ENCODE measurements around the gene LRRC45. TPM values are rescaled to one million over a fixed set of nuclear protein-coding genes. Genes with fewer than 3 reads are reported as not detected.

LRRC45 gene
- polyA plus RNA-seq, 1 experiment, result 3.4 TPM

DNA sequence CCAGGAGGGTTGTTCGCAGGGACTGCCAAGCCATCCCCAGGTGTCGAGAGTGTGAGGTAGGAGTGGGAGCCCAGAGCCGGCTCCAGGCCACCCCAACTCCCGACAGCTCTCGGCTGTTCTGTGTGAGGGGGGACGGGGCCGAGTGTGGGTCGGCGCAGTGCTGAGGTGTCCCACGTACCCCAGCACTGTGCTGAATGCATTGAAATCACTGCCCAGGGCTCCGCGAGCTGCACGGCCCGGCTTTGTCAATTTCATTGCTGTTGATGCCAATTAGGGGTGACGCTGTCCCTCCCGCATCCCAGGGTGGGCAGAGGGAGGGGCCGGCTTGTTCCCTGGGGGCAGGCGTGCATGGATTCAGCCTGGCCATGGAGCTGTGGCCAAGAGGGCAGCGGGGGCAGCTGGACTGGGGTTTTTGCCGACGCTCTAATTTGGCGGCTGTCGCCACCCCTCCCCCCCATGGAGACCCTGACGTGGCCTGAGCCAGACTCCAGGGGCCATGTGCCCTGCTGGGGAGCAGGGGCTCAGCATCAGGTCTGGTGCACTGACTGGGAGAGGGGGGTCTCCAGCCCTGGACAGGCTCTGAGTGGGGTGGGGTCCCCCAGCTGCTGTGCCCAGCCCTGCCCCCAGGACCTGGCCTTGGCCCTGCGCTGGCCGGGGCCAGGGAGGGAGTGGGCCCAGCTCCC is 14.7 kb upstream of the LRRC45 start:
- Histone ChIP-seq H3K27me3 (ENCODE audit: control insufficient read depth, insufficient read depth, low read length) (no peaks in the 10 kb centered on the region), H3K27ac (ENCODE audit: low read depth, low read length) (no peak overlapping the region), H3K9me3 (ENCODE audit: control insufficient read depth, insufficient read depth, low read length) (no peaks in the 10 kb centered on the region; the same call in 1 of the 2 replicates), H3K4me3 (ENCODE audit: low read depth, low read length) (no peak overlapping the region)
- ChIA-PET CTCF (interaction anchor here (1.1 kb wide), 1 partner anchor 11 kb away, joined by 5 read pairs; no protein-coding TSS in a partner anchor), POLR2A (no interaction called here)
- DNase-seq (ENCODE audit: low read depth, low spot score), result no peak
- TF ChIP-seq, protein P1, sequence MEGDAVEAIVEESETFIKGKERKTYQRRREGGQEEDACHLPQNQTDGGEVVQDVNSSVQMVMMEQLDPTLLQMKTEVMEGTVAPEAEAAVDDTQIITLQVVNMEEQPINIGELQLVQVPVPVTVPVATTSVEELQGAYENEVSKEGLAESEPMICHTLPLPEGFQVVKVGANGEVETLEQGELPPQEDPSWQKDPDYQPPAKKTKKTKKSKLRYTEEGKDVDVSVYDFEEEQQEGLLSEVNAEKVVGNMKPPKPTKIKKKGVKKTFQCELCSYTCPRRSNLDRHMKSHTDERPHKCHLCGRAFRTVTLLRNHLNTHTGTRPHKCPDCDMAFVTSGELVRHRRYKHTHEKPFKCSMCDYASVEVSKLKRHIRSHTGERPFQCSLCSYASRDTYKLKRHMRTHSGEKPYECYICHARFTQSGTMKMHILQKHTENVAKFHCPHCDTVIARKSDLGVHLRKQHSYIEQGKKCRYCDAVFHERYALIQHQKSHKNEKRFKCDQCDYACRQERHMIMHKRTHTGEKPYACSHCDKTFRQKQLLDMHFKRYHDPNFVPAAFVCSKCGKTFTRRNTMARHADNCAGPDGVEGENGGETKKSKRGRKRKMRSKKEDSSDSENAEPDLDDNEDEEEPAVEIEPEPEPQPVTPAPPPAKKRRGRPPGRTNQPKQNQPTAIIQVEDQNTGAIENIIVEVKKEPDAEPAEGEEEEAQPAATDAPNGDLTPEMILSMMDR (IDR thresholded peaks at IDR 0.05; ENCODE audit: low read depth, low read length), result no peak

GRCh38 chr17:82008941-82009405 is 14.1 kb upstream of the LRRC45 start:
- ChIA-PET CTCF (interaction anchor here (1.1 to 1.7 kb wide), 2 partner anchors 11 to 50 kb away, joined by 5 to 8 read pairs; no protein-coding TSS in a partner anchor), POLR2A (no interaction called here)
- no peaks in the 10 kb centered on the region for H3K27me3 ChIP-seq (ENCODE audit: control insufficient read depth, insufficient read depth, low read length)
- TF ChIP-seq, protein P1 (IDR thresholded peaks at IDR 0.05; ENCODE audit: low read depth, low read length), result no peak
- H3K4me3 ChIP-seq (ENCODE audit: low read depth, low read length), result no peak overlapping the region
- DNase-seq (ENCODE audit: low read depth, low spot score), result no peak
- H3K9me3 ChIP-seq (ENCODE audit: control insufficient read depth, insufficient read depth, low read length), result no peaks in the 10 kb centered on the region; the same call in 1 of the 2 replicates
- no peak overlapping the region for H3K27ac ChIP-seq (ENCODE audit: low read depth, low read length)

GRCh38 chr17:82009413-82009812 is 13.7 kb upstream of the LRRC45 start:
- DNase-seq (ENCODE audit: low read depth, low spot score), result no peak
- TF ChIP-seq, protein P1 (IDR thresholded peaks at IDR 0.05; ENCODE audit: low read depth, low read length), result no peak
- no peak overlapping the region for H3K4me3 ChIP-seq (ENCODE audit: low read depth, low read length)
- H3K27ac ChIP-seq (ENCODE audit: low read depth, low read length), result no peak overlapping the region
- POLR2A ChIA-PET, result no interaction called here
- H3K9me3 ChIP-seq (ENCODE audit: control insufficient read depth, insufficient read depth, low read length), result no peaks in the 10 kb centered on the region; the same call in 1 of the 2 replicates
- H3K27me3 ChIP-seq (ENCODE audit: control insufficient read depth, insufficient read depth, low read length), result no peaks in the 10 kb centered on the region
- CTCF ChIA-PET, result interaction anchor here (1.7 kb wide), 1 partner anchor 50 kb away, joined by 8 read pairs; no protein-coding TSS in a partner anchor

GRCh38 chr17:82010575-82011525 is 12.3 kb upstream of the LRRC45 start:
- ChIA-PET CTCF (interaction anchor here (0.6 to 1.7 kb wide), 3 partner anchors 46 to 51 kb away, joined by 3 to 8 read pairs (median 5); partner anchors contain the start of gene NOTUM), POLR2A (no interaction called here)
- no peak for DNase-seq (ENCODE audit: low read depth, low spot score)
- Histone ChIP-seq H3K4me3 (ENCODE audit: low read depth, low read length) (no peak overlapping the region), H3K27me3 (ENCODE audit: control insufficient read depth, insufficient read depth, low read length) (no peaks in the 10 kb centered on the region), H3K27ac (ENCODE audit: low read depth, low read length) (no peak overlapping the region), H3K9me3 (ENCODE audit: control insufficient read depth, insufficient read depth, low read length) (no peaks in the 10 kb centered on the region; the same call in 1 of the 2 replicates)
- TF ChIP-seq, protein P1 (IDR thresholded peaks at IDR 0.05; ENCODE audit: low read depth, low read length), result no peak

Data from AG04450 (cell line).